GM18505 (cell line): Measurements from ENCODE around the gene LMO7.

ENCODE experiments used
- ATAC-seq: cut with Tn5 transposase; IDR thresholded peaks from one replicate; pipeline ENCODE4 v1.9.1; 2021; ENCODE audit not compliant: unreplicated experiment
- POLR2A ChIP-seq: IDR thresholded peaks from 4 replicates; pipeline ENCODE4 v1.6.1; 2011; ENCODE audit warnings: borderline replicate concordance; ENCODE audit not compliant: insufficient read depth, insufficient read length; ENCODE audit errors: extremely low read depth

The LMO7 gene

GRCh38 chr13:75895168-75895567, 259.0 kb downstream of the LMO7 start:
- no peak for TF ChIP-seq POLR2A
- ATAC-seq, result no peak

DNA sequence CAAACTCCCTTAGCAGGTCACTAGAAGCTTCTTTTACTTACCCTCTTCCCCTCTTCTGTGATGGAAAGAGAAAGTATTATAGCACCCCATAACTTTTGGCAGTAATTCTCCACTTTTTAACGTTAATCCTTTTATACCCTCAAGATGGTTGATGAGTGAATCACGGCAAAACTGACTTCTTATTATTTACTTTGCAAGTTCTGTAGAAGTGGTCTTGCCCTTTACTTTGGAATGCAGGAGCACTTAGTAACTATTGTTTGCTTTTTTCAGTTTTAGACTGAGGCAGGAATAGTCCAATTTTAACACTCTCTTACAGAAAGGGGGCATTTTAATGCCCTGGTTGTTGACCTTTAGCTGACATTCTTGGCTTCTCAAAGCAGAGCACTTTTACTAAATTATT, 260.1 kb downstream of the LMO7 start:
- TF ChIP-seq POLR2A, result no peak

GRCh38 chr13:75897386-75897785, 261.3 kb downstream of the LMO7 start:
- no peak for TF ChIP-seq POLR2A

More for the DNA sequence above, 260.1 kb downstream of the LMO7 start:
- no peak for ATAC-seq

DNA sequence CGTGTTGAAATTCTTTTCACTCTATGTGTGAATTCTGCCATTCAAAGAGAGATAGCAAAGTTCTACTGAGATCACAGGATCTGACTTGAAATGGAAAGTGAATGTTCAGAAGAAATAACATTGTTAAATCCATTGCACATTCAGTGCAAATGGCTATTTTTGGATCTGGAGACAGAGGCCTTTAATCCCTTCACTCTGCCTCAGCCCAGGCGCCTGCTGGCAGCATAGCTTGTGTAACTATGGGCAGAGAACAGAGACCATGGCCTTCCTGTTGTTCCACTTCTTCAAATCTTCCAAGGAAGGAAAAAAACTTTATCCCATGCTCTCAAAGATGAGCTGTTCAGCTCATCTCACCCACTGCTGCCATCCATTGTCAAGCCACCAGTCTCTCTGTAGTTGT, 265.4 kb downstream of the LMO7 start:
- no peak for ATAC-seq
- no peak for TF ChIP-seq POLR2A

More at GRCh38 chr13:75897386-75897785, 261.3 kb downstream of the LMO7 start:
- ATAC-seq, result no peak

DNA sequence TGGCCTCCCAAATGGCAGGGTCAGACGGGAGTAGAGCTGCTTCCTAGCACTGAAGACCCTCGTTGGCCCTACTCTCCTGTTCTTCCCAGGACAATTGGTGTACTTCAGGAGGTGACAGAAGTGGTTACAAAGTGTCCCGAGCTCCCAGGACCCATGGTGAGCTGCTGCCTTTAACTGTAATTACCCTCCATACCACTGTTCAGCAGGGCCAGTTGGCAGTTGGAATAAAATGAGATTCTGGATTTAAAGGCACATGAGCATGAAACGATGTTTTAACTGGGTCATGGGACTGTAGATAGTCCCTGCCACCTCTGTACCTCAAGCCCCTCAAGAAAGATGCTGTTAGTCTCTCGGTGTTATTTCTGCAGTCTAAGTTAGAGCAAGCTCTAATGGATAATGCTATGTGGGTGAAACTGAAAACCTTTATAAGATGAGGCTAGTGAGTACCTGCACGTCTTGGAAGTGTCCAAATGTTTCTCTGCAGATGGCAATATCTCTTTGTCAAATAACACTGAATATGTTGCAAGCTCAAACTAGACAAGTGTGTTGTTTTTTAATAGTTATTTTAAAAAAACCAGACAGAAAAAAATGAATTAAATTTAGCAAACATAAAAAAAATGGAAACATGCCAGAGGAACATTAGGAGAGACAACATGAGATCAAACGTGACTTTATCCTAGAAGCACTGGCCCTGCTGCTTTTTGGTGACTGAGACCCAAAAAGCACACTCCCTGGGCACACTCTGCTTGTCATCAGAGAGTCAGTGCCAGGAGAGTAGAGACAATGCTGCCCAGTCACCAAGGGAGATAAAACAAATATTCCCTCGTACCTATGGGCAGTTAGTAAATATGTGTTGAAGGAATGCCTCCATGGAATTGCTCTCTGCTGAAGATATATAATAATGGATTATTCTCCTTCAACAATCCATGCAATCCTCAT, 266.3 kb downstream of the LMO7 start:
- no peak for TF ChIP-seq POLR2A
- ATAC-seq, result no peak

- TF ChIP-seq POLR2A, result no peak
- no peak for ATAC-seq
Observed at GRCh38 chr13:75904012-75904411, 267.9 kb downstream of the LMO7 start.

GRCh38 chr13:75906315-75906714, 270.2 kb downstream of the LMO7 start:
- ATAC-seq, result no peak
- no peak for TF ChIP-seq POLR2A

- ATAC-seq, result no peak
- no peak for TF ChIP-seq POLR2A
Observed at GRCh38 chr13:75907044-75907443, 270.9 kb downstream of the LMO7 start.

DNA sequence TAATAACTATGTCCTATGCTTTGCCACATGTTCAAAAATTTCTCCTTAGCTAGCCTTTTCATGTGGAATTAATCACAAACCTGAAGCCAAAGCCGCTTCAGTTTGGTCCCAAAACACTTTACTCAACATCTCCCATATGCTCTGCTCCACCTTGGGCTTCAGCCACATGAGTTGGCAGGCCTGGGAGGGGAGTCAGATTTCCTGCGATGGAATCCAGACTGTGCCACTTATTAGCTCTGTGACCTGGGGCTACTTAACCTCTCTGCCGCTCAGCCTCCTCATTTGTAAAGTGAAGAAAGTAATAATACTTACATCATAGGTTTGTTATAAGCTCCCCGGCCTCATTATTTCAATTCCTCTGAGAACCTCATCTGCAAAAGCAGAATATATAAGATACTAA, 272.0 kb downstream of the LMO7 start:
- ATAC-seq, result no peak
- TF ChIP-seq POLR2A, result no peak
